Left hindlimb (tissue), 1 donor: ENCODE measurements around the gene FASN.
"Not testable (repeated sequence)": the region's sequence is repeated elsewhere in the genome, so short reads cannot be mapped to it uniquely, and the experiment has no call there.

Source experiments
- DNase-seq: peaks from one replicate; pipeline ENCODE4 v3.0.0-alpha.2; 2018

FASN gene

DNA sequence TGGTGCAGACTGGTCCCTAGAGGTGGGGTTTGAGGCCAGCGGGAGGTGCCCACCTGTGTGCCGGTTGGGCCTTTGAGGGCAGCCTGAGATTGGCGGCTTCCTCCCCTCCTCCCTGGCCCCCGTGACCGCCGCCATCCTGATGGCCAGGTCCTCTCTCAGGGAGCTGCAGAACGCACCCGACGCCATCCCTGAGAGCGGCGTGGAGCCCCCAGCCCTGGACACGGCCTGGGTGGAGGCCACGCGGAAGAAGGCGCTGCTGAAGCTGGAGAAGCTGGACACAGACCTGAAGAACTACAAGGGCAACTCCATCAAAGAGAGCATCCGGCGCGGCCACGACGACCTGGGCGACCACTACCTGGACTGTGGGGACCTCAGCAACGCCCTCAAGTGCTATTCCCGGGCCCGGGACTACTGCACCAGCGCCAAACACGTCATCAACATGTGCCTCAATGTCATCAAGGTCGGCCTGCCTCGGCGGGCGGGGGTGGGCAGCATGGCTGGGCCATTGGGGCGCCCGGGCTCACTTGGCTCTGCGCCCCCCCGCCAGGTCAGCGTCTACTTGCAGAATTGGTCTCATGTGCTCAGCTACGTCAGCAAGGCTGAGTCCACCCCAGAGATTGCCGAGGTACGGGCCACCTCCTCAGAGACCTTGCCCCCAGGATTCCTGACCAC is 43.5 kb downstream of the FASN start:
- peak; percentile 44 for DNase-seq

DNA sequence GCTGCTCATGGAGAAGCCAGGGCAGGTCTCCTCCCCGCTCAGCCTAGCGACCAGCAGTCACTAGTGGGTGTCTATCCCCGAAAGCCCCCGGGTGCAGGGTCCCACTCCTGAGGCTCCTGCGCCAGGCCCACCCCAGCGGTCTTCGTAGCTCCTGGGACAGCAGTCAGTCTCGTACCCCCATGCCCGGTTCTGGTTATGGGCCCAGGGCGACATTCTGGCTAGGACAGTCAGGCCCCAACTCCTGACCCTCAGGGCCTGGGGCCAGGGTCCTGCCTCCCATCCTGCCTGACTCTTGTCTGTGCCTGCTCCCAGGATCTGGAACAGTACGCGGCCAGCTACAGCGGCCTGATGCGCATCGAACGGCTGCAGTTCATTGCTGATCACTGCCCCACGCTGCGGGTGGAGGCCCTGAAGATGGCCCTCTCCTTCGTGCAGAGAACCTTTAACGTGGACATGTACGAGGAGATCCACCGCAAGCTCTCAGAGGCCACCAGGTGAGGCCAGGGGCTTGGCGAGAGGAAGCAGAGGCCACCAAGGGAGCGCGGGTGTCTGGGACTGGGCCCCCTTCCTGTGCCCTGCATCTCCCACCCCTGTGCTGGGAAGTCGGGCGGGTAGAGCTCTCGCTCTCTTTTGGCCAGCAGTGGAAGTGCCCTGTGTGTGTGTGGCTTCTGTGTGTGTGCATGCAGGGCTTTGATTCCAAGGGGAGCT is 44.3 kb downstream of the FASN start:
- peak; percentile 16 for DNase-seq

DNA sequence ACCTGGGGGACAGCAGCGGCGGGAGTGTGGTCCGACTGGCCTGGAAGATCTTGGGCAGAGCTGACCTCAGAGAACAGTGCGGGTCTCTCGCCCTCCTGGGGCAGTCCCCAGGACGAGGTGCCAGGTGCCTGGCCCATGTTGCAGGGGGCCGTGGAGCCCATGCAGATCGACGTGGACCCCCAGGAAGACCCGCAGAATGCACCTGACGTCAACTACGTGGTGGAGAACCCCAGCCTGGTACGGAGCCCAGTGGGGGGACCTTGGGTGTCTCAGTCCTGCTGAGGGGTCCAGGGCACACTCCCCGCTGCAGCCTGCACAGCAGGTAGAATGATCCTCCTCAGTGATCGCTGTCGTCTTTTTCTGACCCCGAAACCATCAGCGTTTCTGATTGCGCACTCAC is 44.9 kb downstream of the FASN start:
- peak; percentile 26 for DNase-seq

GRCh38 chr17:82052638-82053059 is 45.4 kb downstream of the FASN start:
- no peak for DNase-seq

GRCh38 chr17:82051776-82052637 is 46.0 kb downstream of the FASN start, which contains the start of the genes GPS1 and RFNG:
Gene GPS1 (plus strand): TSS chr17:82051898. CDS start chr17:82051932, 34 bp downstream.
Gene RFNG (minus strand): TSS chr17:82051811. CDS start chr17:82051766, 45 bp downstream.
- peak; percentile 72 for DNase-seq

DNA sequence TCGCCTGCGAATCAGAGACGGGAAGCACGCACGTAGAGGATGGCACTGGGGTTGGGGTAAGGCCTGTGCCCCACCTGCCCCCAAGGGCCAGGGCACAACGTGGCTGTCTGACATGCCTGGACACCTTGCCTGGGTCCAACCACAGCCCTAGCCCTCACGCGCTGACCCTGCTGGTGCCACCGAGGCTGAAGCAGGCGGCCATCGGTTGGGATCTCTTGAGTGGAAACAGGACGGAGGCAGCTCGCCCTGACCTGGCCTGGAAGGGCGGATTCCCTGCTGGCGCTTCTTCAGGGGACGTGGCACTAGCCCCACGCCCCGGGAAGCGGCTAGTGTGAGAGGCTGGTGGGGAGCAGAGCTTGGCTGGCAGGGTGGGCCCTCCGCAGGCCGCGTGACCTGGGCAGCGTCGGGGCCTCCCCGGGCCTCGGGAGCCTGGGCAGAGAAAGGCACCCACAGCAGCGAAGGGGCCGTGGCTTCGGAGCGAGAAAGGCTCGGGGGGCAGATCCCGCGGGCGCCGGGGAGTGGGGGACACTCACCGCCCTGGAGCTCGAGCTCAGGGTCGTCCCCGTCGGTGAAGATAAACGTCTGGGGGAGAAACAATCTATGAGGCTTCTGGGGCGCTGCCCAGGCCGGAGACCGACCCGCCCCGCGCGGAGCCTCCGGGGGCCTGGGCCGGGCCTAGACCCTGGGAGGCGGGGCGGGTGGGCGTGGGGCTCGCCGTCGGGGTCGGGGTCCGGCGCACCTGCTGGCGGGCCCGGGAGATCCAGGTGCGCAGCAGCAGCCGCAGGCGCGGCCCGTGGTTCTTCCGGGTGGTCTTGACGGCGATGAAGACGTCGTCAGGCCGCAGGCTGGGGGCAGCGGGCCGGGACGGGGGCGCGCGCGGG is 47.0 kb downstream of the FASN start:
- DNase-seq, result peak; percentile 46

GRCh38 chr17:82050152-82050760 is 47.8 kb downstream of the FASN start:
- no peak for DNase-seq

GRCh38 chr17:82049521-82049971 is 48.5 kb downstream of the FASN start:
- no peak for DNase-seq

- no peak for DNase-seq
Measured at GRCh38 chr17:82049106-82049505, 48.9 kb downstream of the FASN start.

- no peak for DNase-seq
Measured at GRCh38 chr17:82048571-82048971, 49.5 kb downstream of the FASN start.

DNA sequence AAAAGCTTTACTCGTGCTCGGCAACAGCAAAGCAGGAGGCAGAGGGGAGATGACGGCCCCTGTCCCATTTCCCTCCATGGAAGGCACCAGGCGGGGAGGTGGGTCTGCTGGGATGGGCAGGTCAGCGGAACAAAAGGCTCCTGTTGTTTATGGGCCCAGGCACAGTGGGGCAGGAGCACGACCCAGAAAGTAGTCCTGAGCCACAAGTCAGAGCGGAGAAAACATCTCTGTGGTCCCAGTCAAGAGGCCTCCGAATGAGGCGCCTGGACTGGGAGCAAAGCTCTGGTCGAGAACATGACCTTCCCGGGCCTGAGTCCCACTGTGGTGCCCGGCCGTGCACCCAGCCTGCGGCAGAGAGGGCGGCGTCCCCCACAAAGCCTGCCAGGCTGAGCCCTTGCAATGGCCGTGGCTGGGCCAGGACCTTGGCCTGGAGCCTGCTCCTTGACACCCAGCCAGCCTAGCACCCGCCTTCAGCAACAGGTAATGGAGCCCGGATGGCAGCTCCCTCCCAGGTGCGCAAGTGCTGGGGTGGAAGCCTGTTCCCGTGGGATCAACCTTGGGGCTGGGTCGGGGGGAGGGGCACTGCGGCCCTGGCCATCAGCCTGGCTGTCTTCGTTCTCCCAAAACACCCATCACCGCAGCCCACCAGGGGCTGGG is 50.0 kb downstream of the FASN start:
- DNase-seq, result no peak

DNA sequence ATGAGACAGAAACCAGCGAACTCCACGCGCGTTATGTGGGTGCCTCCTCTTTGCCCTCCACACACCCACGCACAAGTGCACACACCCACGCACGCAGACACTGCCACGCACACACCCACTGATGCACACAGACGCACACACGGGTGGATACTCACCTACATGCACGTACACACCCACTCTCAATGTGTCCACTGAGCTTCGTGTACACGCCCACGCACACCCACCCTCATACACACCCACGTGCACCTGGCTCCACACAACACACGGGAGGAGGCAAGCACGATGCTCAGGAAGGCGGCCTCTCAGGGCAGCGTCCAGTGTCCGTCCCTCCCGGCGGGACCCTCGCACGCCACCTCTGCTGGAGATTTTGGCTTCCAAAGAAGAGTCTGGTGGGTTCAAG is 50.7 kb downstream of the FASN start:
- DNase-seq, result no peak

- DNase-seq, result no peak
Measured at GRCh38 chr17:82046903-82047302, 51.1 kb downstream of the FASN start.

- DNase-seq, result no peak
Measured at GRCh38 chr17:82045936-82046484, 52.0 kb downstream of the FASN start.

DNA sequence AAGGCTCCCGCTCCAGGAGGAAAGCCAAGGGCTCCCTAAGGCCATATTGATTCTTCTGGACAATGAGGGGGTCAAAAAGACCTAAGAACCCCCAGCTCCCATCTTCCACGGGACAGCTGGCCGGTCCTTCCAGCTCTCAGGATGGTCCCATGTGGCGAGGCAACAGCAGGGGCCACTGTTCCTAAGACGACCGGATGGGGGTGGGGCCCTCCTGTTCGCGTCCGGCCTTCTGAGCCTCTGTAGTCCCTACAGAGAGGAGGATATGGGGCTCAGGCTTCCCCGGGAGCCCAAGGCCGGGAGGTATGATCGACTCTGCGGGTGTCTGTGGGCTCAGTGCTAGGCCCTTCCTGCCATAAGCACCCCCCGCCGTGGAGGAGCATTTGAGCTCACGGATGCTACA is 54.5 kb downstream of the FASN start:
- no peak for DNase-seq

DNA sequence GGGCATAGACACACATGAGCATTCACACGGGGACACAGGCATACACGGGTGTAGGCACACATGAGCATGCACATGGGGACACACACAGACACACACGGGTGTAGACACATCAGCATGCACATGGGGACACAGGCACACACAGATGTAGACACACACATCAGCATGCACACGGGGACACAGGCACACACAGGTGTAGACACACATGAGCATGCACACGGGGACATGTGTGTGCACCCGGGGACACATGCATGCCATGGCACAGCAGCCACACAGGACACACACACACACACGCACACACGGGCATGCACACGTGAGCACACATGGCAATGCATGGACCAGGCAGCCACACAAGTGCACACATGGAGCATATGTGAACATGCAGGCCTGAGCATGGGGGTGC is 55.4 kb downstream of the FASN start:
- DNase-seq, result no peak

GRCh38 chr17:82041144-82041814 is 56.8 kb downstream of the FASN start:
- DNase-seq, result no peak

GRCh38 chr17:82039695-82040299 is 58.2 kb downstream of the FASN start:
- no peak for DNase-seq

- not testable (repeated sequence) for DNase-seq
Measured at GRCh38 chr17:82038796-82039409, 59.1 kb downstream of the FASN start.

DNA sequence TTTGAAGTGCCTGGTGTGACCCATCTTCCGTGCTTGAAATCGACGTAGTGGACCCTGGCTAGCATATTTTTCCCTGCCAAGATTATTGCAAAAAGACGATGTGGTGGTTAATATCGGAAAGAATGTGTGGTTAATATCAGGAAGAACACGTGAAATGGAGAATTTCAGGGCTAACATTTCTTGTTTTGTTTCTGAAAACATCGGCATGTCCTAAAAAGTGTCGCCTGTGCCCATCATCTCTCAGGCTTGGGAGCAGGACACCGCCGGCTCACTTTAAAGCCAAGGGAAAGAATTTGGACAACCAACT is 60.2 kb downstream of the FASN start:
- DNase-seq, result no peak
